Body of pancreas (tissue), 4 donors: Measurements from ENCODE around the gene GPRC5B.

Experiments
- POLR2A ChIP-seq, 3 donors: fragments of 450-650 bp; IDR thresholded peaks; one replicate each; pipeline ENCODE4 v1.6.1; 2016; ENCODE audit warnings: antibody characterized with exemption in 3 of 3, mild to moderate bottlenecking in 2 of 3
- TF ChIP-seq, protein P1 (sequence below), 7 experiments: fragments of 450-650 bp in 4 of 7; fragments of 200-600 bp in 3 of 7; sonication (generic) in 3 of 7; IDR thresholded peaks; one replicate each; pipeline ENCODE4 v1.5.1; 2016 to 2019; ENCODE audit warnings: antibody characterized with exemption in 7 of 7

DNA sequence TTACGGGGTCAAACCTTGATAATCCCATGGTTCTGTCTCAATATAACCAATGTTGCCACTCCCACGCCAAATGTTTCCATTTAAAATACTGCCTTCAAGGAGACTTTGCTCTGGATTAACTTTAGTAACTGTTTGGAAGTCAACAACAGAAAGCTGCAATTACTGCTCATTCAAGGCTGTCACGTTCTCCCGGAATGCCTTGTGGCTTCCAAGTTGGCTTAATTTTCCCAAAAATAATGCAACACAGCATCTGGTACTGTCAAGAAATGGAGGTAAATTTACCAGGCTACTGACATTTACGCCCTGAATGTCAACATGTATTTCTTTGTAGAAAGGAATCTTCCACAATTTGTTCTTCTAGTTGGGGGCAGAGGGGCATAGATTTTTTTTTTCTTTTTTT lies 38.2 kb downstream of the GPRC5B start:
- TF ChIP-seq, protein P1, sequence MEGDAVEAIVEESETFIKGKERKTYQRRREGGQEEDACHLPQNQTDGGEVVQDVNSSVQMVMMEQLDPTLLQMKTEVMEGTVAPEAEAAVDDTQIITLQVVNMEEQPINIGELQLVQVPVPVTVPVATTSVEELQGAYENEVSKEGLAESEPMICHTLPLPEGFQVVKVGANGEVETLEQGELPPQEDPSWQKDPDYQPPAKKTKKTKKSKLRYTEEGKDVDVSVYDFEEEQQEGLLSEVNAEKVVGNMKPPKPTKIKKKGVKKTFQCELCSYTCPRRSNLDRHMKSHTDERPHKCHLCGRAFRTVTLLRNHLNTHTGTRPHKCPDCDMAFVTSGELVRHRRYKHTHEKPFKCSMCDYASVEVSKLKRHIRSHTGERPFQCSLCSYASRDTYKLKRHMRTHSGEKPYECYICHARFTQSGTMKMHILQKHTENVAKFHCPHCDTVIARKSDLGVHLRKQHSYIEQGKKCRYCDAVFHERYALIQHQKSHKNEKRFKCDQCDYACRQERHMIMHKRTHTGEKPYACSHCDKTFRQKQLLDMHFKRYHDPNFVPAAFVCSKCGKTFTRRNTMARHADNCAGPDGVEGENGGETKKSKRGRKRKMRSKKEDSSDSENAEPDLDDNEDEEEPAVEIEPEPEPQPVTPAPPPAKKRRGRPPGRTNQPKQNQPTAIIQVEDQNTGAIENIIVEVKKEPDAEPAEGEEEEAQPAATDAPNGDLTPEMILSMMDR (IDR thresholded peaks at IDR 0.05): no peak
- TF ChIP-seq POLR2A (IDR thresholded peaks at IDR 0.05): no peak
